HepG2 (cell line): Measurements from ENCODE around the gene NPC1. TPM values are rescaled to one million over a fixed set of nuclear protein-coding genes. Genes with fewer than 3 reads are reported as not detected.

Experiments
- FOXA1 ChIP-seq, 2 experiments: fragments of 450-650 bp in 1 of 2; sonication (generic) in 1 of 2; formaldehyde crosslinking in 1 of 2; IDR thresholded peaks; 2 replicates each; pipeline versions ENCODE4 v1.4.0 to v1.6.1; 2016 to 2020; ENCODE audit warnings: missing genetic modification reagents in 1 of 2
- HDAC1 ChIP-seq: sonication (generic); formaldehyde crosslinking; IDR thresholded peaks from 2 replicates; pipeline ENCODE4 v1.5.1; 2020; ENCODE audit warnings: mild to moderate bottlenecking, missing genetic modification reagents
- HMG20B ChIP-seq: conservative IDR thresholded peaks from 2 replicates; pipeline ENCODE4 v1.6.1; 2016; ENCODE audit warnings: missing genetic modification reagents, missing compliant biosample characterization
- MED13 ChIP-seq: sonication (generic); formaldehyde crosslinking; IDR thresholded peaks from 2 replicates; pipeline ENCODE4 v1.5.0; 2020; ENCODE audit warnings: missing genetic modification reagents
- NAIF1 ChIP-seq: sonication (generic); formaldehyde crosslinking; IDR thresholded peaks from 2 replicates; pipeline ENCODE4 v1.5.0; 2020; ENCODE audit warnings: mild to moderate bottlenecking, missing genetic modification reagents, borderline replicate concordance
- NR3C1 ChIP-seq: sonication (generic); formaldehyde crosslinking; IDR thresholded peaks from 2 replicates; pipeline ENCODE4 v1.4.0; 2020; ENCODE audit warnings: missing genetic modification reagents
- NRL ChIP-seq: sonication (generic); formaldehyde crosslinking; IDR thresholded peaks from 2 replicates; pipeline ENCODE4 v1.5.0; 2020; ENCODE audit warnings: missing genetic modification reagents, mild to moderate bottlenecking, moderate library complexity, borderline replicate concordance
- PRPF4 ChIP-seq: fragments of 200-400 bp; formaldehyde crosslinking; IDR thresholded peaks from 2 replicates; pipeline ENCODE4 v1.6.1; 2016; ENCODE audit warnings: low read length, low read depth; ENCODE audit not compliant: poor library complexity, severe bottlenecking
- SOX13 ChIP-seq, 3 experiments: fragments of 450-650 bp in 1 of 3; sonication (generic) in 1 of 3; formaldehyde crosslinking in 1 of 3; IDR thresholded peaks in 2 of 3; conservative IDR thresholded peaks in 1 of 3; 2 replicates each; pipeline versions ENCODE4 v1.5.0 to v1.6.1; 2016 to 2020; ENCODE audit warnings: antibody characterized with exemption in 1 of 3, mild to moderate bottlenecking in 1 of 3, missing compliant biosample characterization in 1 of 3, missing genetic modification reagents in 1 of 3, moderate library complexity in 1 of 3
- ZBTB42 ChIP-seq: sonication (generic); formaldehyde crosslinking; IDR thresholded peaks from 2 replicates; pipeline ENCODE4 v1.5.0; 2020; ENCODE audit warnings: mild to moderate bottlenecking, missing genetic modification reagents
- ZFX ChIP-seq: sonication (generic); formaldehyde crosslinking; IDR thresholded peaks from 2 replicates; pipeline ENCODE4 v1.4.0; 2020; ENCODE audit warnings: mild to moderate bottlenecking, low read depth, missing genetic modification reagents, moderate library complexity
- ZNF605 ChIP-seq: sonication (generic); formaldehyde crosslinking; IDR thresholded peaks from 2 replicates; pipeline ENCODE4 v1.8.0; 2022; ENCODE audit warnings: mild to moderate bottlenecking, missing genetic modification reagents
- ZNF766 ChIP-seq: sonication (generic); formaldehyde crosslinking; IDR thresholded peaks from 2 replicates; pipeline ENCODE4 v1.5.0; 2020; ENCODE audit warnings: missing genetic modification reagents, borderline replicate concordance
- ZZZ3 ChIP-seq: sonication (generic); formaldehyde crosslinking; IDR thresholded peaks from 2 replicates; pipeline ENCODE4 v1.4.0; 2020; ENCODE audit warnings: missing genetic modification reagents, mild to moderate bottlenecking, borderline replicate concordance
- polyA plus RNA-seq, 8 experiments: library from polyadenylated mRNA; depleted of rRNA in 3 of 8; stranded (reverse) in 7 of 8; unstranded in 1 of 8; fragments of >200 nt; fragmentation: Illumina TruSeq in 4 of 8; extraction: Trizol in 4 of 8; gene quantifications; 2 replicates each; pipeline versions ENCODE4 v1.2.1 to v1.2.3, GENCODE V29; 2011 to 2016; ENCODE audit warnings: low read depth in 4 of 8, missing spikeins in 1 of 8, mixed read lengths in 1 of 8; ENCODE audit not compliant: insufficient read depth in 1 of 8
- total RNA-seq, 5 experiments: library from RNA; depleted of rRNA; stranded (reverse); fragments of >200 nt; fragmentation: Illumina TruSeq; extraction: Trizol; gene quantifications; 2 replicates each; pipeline ENCODE4 v1.2.3, GENCODE V29; 2016; ENCODE audit warnings: low read depth in 1 of 5
- TF ChIP-seq, protein P1 (sequence below): IDR thresholded peaks from 2 replicates; pipeline ENCODE4 v1.6.1; 2012; ENCODE audit warnings: low read length, improper control_type of control experiment
- TF ChIP-seq, protein P2 (sequence below): sonication (generic); formaldehyde crosslinking; IDR thresholded peaks from 2 replicates; pipeline ENCODE4 v1.8.1; 2023; ENCODE audit warnings: mild to moderate bottlenecking, missing genetic modification reagents
- TF ChIP-seq, protein P3 (sequence below): sonication (generic); formaldehyde crosslinking; conservative IDR thresholded peaks from 2 replicates; pipeline ENCODE4 v1.8.0; 2022; ENCODE audit warnings: missing genetic modification reagents
- TF ChIP-seq, protein P4 (sequence below): sonication (generic); formaldehyde crosslinking; IDR thresholded peaks from 2 replicates; pipeline ENCODE4 v1.8.0; 2022; ENCODE audit warnings: mild to moderate bottlenecking, missing genetic modification reagents, moderate library complexity

The NPC1 gene
- total and polyA plus RNA-seq, 2 of the 13 experiments (the other 11 are each of a cell fraction or from before 2014, with no cell fraction given): 46.5 to 114 TPM

DNA sequence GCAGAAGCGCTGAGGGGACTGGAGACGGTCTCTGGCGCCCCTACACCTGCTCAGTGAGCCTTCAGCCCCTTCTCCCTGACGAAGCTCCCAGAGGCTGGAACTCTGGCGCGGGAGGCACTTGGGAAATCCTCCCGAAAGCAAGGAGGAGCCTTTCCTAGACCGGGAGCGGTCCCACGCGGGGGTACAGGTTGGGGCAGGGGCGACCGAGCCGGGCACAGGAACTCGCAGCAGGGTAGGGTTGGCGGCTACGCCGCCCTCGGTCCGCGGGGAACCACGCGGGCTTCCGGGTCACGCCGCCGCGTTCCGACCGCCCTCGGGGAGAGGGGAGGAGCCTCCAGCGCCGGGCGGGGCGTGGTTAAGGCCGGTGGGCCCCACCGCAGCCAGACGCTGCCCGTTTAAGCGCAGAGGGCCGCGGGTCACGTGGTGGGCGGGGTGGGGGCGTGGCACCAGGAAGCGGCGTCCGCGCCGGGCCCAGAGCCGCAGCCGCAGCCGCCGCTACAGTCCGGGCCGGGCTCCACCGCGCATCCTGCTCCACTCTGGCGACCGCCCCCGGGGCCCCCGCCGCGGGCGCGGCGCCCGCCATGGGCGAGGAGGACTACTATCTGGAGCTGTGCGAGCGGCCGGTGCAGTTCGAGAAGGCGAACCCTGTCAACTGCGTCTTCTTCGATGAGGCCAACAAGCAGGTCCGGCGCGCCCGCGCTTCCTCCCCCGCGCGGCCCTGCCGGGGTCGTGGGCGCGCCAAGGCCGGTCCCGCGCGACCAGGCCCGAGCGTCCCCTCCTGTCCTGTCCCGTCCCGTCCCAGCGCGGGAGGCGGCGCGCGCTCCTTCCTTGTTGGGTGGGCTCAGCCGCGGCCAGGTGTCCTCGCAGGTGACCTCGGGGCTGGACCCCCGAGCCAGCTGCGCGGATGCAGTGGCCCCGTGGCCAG, 83.0 kb downstream of the NPC1 start, which contains the start of gene RMC1 (continued):
- TF ChIP-seq MED13 (0 out of 2 replicates have a peak, but pooled peaks have one; percentile 20), HMG20B (CRISPR knock-in tag) (no peak; the same call in 1 of the 2 replicates), ZNF766 (no peak), FOXA1 (IDR thresholded peaks at IDR 0.05) (no peak), FOXA1 (CRISPR knock-in tag; IDR thresholded peaks at IDR 0.05) (no peak), ZBTB42 (no peak; the same call in 1 of the 2 replicates), NR3C1 (no peak), PRPF4 (no peak), ZFX (CRISPR knock-in tag) (peak; percentile 80), ZNF605 (CRISPR knock-in tag) (peak; percentile 94), SOX13 (IDR thresholded peaks at IDR 0.05) (no peak), SOX13 (CRISPR knock-in tag; conservative IDR thresholded peaks at IDR 0.05 in 1 of 2, IDR thresholded peaks at IDR 0.05 in 1 of 2) (no peak; a peak in 1 of 4 replicates), NAIF1 (no peak), ZZZ3 (CRISPR knock-in tag) (no peak), HDAC1 (CRISPR knock-in tag) (peak; percentile 85), NRL (no peak)
- TF ChIP-seq, protein P1, sequence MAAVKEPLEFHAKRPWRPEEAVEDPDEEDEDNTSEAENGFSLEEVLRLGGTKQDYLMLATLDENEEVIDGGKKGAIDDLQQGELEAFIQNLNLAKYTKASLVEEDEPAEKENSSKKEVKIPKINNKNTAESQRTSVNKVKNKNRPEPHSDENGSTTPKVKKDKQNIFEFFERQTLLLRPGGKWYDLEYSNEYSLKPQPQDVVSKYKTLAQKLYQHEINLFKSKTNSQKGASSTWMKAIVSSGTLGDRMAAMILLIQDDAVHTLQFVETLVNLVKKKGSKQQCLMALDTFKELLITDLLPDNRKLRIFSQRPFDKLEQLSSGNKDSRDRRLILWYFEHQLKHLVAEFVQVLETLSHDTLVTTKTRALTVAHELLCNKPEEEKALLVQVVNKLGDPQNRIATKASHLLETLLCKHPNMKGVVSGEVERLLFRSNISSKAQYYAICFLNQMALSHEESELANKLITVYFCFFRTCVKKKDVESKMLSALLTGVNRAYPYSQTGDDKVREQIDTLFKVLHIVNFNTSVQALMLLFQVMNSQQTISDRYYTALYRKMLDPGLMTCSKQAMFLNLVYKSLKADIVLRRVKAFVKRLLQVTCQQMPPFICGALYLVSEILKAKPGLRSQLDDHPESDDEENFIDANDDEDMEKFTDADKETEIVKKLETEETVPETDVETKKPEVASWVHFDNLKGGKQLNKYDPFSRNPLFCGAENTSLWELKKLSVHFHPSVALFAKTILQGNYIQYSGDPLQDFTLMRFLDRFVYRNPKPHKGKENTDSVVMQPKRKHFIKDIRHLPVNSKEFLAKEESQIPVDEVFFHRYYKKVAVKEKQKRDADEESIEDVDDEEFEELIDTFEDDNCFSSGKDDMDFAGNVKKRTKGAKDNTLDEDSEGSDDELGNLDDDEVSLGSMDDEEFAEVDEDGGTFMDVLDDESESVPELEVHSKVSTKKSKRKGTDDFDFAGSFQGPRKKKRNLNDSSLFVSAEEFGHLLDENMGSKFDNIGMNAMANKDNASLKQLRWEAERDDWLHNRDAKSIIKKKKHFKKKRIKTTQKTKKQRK: no peak
- TF ChIP-seq, protein P2, sequence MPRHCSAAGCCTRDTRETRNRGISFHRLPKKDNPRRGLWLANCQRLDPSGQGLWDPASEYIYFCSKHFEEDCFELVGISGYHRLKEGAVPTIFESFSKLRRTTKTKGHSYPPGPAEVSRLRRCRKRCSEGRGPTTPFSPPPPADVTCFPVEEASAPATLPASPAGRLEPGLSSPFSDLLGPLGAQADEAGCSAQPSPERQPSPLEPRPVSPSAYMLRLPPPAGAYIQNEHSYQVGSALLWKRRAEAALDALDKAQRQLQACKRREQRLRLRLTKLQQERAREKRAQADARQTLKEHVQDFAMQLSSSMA: no peak
- TF ChIP-seq, protein P3, sequence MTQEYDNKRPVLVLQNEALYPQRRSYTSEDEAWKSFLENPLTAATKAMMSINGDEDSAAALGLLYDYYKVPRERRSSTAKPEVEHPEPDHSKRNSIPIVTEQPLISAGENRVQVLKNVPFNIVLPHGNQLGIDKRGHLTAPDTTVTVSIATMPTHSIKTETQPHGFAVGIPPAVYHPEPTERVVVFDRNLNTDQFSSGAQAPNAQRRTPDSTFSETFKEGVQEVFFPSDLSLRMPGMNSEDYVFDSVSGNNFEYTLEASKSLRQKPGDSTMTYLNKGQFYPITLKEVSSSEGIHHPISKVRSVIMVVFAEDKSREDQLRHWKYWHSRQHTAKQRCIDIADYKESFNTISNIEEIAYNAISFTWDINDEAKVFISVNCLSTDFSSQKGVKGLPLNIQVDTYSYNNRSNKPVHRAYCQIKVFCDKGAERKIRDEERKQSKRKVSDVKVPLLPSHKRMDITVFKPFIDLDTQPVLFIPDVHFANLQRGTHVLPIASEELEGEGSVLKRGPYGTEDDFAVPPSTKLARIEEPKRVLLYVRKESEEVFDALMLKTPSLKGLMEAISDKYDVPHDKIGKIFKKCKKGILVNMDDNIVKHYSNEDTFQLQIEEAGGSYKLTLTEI (CRISPR knock-in tag): no peak
- TF ChIP-seq, protein P4, sequence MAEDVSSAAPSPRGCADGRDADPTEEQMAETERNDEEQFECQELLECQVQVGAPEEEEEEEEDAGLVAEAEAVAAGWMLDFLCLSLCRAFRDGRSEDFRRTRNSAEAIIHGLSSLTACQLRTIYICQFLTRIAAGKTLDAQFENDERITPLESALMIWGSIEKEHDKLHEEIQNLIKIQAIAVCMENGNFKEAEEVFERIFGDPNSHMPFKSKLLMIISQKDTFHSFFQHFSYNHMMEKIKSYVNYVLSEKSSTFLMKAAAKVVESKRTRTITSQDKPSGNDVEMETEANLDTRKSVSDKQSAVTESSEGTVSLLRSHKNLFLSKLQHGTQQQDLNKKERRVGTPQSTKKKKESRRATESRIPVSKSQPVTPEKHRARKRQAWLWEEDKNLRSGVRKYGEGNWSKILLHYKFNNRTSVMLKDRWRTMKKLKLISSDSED: no peak
- TF ChIP-seq, all 625 proteins: peak for 230
